ENCODE data around the gene KPNA6. TPM values are rescaled to one million over a fixed set of nuclear protein-coding genes. Genes with fewer than 3 reads are reported as not detected.

The KPNA6 gene
- total RNA-seq, 4 donors from 2014 or later = 26.9 to 69.9 (median 38.5) TPM

- DNase-seq = no peak
- no peaks in the 10 kb centered on the region for H3K9me3 ChIP-seq
- no peaks in the 10 kb centered on the region for H3K27me3 ChIP-seq
- H3K36me3 ChIP-seq = no peaks in the 10 kb centered on the region
- intact Hi-C loops (cut with DNase I; ENCODE audit: low total_unique reads) = no loop called here
- TF ChIP-seq CTCF (IDR thresholded peaks at IDR 0.05) (no peak), POLR2A (IDR thresholded peaks at IDR 0.05) (no peak)
- no peak overlapping the region for H3K4me3 ChIP-seq
- no peak overlapping the region for H3K27ac ChIP-seq
- no peaks in the 10 kb centered on the region for H3K4me1 ChIP-seq
Measured at GRCh38 chr1:32100807-32101708, 6.8 kb upstream of the KPNA6 start.

GRCh38 chr1:32104127-32104526, 3.7 kb upstream of the KPNA6 start:
- TF ChIP-seq POLR2A (IDR thresholded peaks at IDR 0.05) (no peak), CTCF (IDR thresholded peaks at IDR 0.05) (no peak)
- intact Hi-C loops (cut with DNase I; ENCODE audit: low total_unique reads) = no loop called here

GRCh38 chr1:32105338-32105737, 2.5 kb upstream of the KPNA6 start:
- H3K9me3 ChIP-seq = no peaks in the 10 kb centered on the region
- TF ChIP-seq CTCF (IDR thresholded peaks at IDR 0.05) (no peak), POLR2A (IDR thresholded peaks at IDR 0.05) (no peak)
- intact Hi-C loops (cut with DNase I; ENCODE audit: low total_unique reads) = no loop called here
- H3K4me1 ChIP-seq = peaks cover 0 to 1% of the 10 kb centered on the region in 2 donors
- no peaks in the 10 kb centered on the region for H3K36me3 ChIP-seq
- no peak overlapping the region for H3K27ac ChIP-seq
- no peak for DNase-seq
- no peaks in the 10 kb centered on the region for H3K27me3 ChIP-seq
- no peak overlapping the region for H3K4me3 ChIP-seq

More at GRCh38 chr1:32104127-32104526, 3.7 kb upstream of the KPNA6 start:
- no peak for DNase-seq
- no peaks in the 10 kb centered on the region for H3K9me3 ChIP-seq
- H3K4me3 ChIP-seq = no peak overlapping the region
- H3K27ac ChIP-seq = no peak overlapping the region
- H3K36me3 ChIP-seq = no peaks in the 10 kb centered on the region
- no peaks in the 10 kb centered on the region for H3K4me1 ChIP-seq
- H3K27me3 ChIP-seq = no peaks in the 10 kb centered on the region

- peak overlapping the region in 1 of 2 donors; percentile 84 for H3K27ac ChIP-seq
- H3K9me3 ChIP-seq = no peaks in the 10 kb centered on the region
- no peaks in the 10 kb centered on the region for H3K36me3 ChIP-seq
- intact Hi-C loops (cut with DNase I; ENCODE audit: low total_unique reads) = no loop called here
- H3K27me3 ChIP-seq = no peaks in the 10 kb centered on the region
- peaks cover 0 to 5% of the 10 kb centered on the region in 2 donors for H3K4me1 ChIP-seq
- no peak overlapping the region for H3K4me3 ChIP-seq
- TF ChIP-seq POLR2A (IDR thresholded peaks at IDR 0.05) = no peak
- DNase-seq = no peak
Measured at GRCh38 chr1:32106663-32107275, 1.1 kb upstream of the KPNA6 start.

- H3K4me3 ChIP-seq = no peak overlapping the region
- H3K9me3 ChIP-seq = no peaks in the 10 kb centered on the region
- intact Hi-C loops (cut with DNase I; ENCODE audit: low total_unique reads) = no loop called here
- peaks cover 0 to 5% of the 10 kb centered on the region in 2 donors for H3K4me1 ChIP-seq
- H3K27me3 ChIP-seq = no peaks in the 10 kb centered on the region
- TF ChIP-seq CTCF (IDR thresholded peaks at IDR 0.05) = no peak
- no peak overlapping the region for H3K27ac ChIP-seq
- no peaks in the 10 kb centered on the region for H3K36me3 ChIP-seq
- DNase-seq = no peak
Measured at GRCh38 chr1:32111040-32111623, 3.3 kb downstream of the KPNA6 start.

Measured in uterus (tissue), 4 donors.